G401 (cell line): ENCODE data around the gene MON2. TPM values are rescaled to one million over a fixed set of nuclear protein-coding genes. Genes with fewer than 3 reads are reported as not detected.
"Not testable (repeated sequence)": the region's sequence is repeated elsewhere in the genome, so short reads cannot be mapped to it uniquely, and the experiment has no call there.

ENCODE experiments used
- DNase-seq: peaks from one replicate; pipeline ENCODE4 v3.0.0-alpha.2; 2015; ENCODE audit warnings: low spot score
- in situ Hi-C: cut with HindIII; loops from 2 replicates; pipeline ENCODE4 v1.10.0; 2016; ENCODE audit warnings: low sequenced_read_pairs, mixed read lengths
- total RNA-seq: library from RNA; depleted of rRNA; stranded (reverse); fragments of >200 nt; shearing (Covaris generic); gene quantifications from 2 replicates; pipeline ENCODE4 v1.2.3, GENCODE V29; 2014; rRNA removed

MON2 gene
- total RNA-seq = 19.3 and 58.2 TPM in 2 replicates

- peak; percentile 90 for DNase-seq
- in situ Hi-C loops = no loop called here
Measured at GRCh38 chr12:62466594-62467491, at the start of gene MON2. Gene MON2 (plus strand): TSS chr12:62466826. CDS start chr12:62467208, 382 bp downstream.

GRCh38 chr12:62426089-62426488, 40.5 kb upstream of the MON2 start:
- DNase-seq = no peak
- in situ Hi-C loops = no loop called here

GRCh38 chr12:62429457-62429856, 37.2 kb upstream of the MON2 start:
- no peak for DNase-seq
- in situ Hi-C loops = no loop called here

- in situ Hi-C loops = no loop called here
- DNase-seq = no peak
Measured at GRCh38 chr12:62434494-62435302, 31.9 kb upstream of the MON2 start.

GRCh38 chr12:62435303-62436163, 31.1 kb upstream of the MON2 start:
- DNase-seq = peak; percentile 33
- in situ Hi-C loops = no loop called here

- in situ Hi-C loops = no loop called here
Measured at GRCh38 chr12:62436164-62436503, 30.5 kb upstream of the MON2 start.

GRCh38 chr12:62438098-62438692, 28.4 kb upstream of the MON2 start:
- in situ Hi-C loops = no loop called here
- DNase-seq = peak; percentile 58

More at GRCh38 chr12:62436164-62436503, 30.5 kb upstream of the MON2 start:
- no peak for DNase-seq

- in situ Hi-C loops = no loop called here
- no peak for DNase-seq
Measured at GRCh38 chr12:62446754-62447452, 19.7 kb upstream of the MON2 start.

- DNase-seq = no peak
- in situ Hi-C loops = no loop called here
Measured at GRCh38 chr12:62448436-62448835, 18.2 kb upstream of the MON2 start.

GRCh38 chr12:62455429-62455828, 11.2 kb upstream of the MON2 start:
- DNase-seq, in situ Hi-C loops: not testable (repeated sequence)

GRCh38 chr12:62458626-62459025, 8.0 kb upstream of the MON2 start:
- in situ Hi-C loops = no loop called here
- DNase-seq = no peak

- in situ Hi-C loops = no loop called here
- DNase-seq = no peak
Measured at GRCh38 chr12:62459976-62460375, 6.7 kb upstream of the MON2 start.

GRCh38 chr12:62461171-62461837, 5.3 kb upstream of the MON2 start:
- DNase-seq, in situ Hi-C loops: not testable (repeated sequence)

GRCh38 chr12:62463252-62463651, 3.4 kb upstream of the MON2 start:
- in situ Hi-C loops, DNase-seq: not testable (repeated sequence)

- in situ Hi-C loops = no loop called here
Measured at GRCh38 chr12:62466018-62466593, 520 bp upstream of the MON2 start.

GRCh38 chr12:62468397-62468796, 1.8 kb downstream of the MON2 start:
- DNase-seq = no peak
- in situ Hi-C loops = no loop called here

More at GRCh38 chr12:62466018-62466593, 520 bp upstream of the MON2 start:
- peak; percentile 66 for DNase-seq

GRCh38 chr12:62468935-62469334, 2.3 kb downstream of the MON2 start:
- in situ Hi-C loops = no loop called here
- DNase-seq = no peak
